Measurements from ENCODE around the gene VAMP3. TPM values are rescaled to one million over a fixed set of nuclear protein-coding genes. Genes with fewer than 3 reads are reported as not detected.

The VAMP3 gene
- total RNA-seq, 1 donor from 2014 or later, result 154 TPM

GRCh38 chr1:7729761-7730160 lies 41.3 kb upstream of the VAMP3 start:
- no peak for TF ChIP-seq EZH2 (IDR thresholded peaks at IDR 0.05; ENCODE audit: insufficient read depth, low read length)
- FAIRE-seq, result no peak
- no peak overlapping the region for H3K9ac ChIP-seq (ENCODE audit: low read length)

GRCh38 chr1:7732331-7732730 lies 38.8 kb upstream of the VAMP3 start:
- peaks cover 2% of the 10 kb centered on the region for H3K9me3 Mint-ChIP-seq (ENCODE audit: unreplicated experiment)
- H3K9me3 ChIP-seq (ENCODE audit: insufficient read depth, low read depth, low read length), result no peaks in the 10 kb centered on the region
- peaks cover 5% of the 10 kb centered on the region for H3K36me3 Mint-ChIP-seq (ENCODE audit: low read depth, unreplicated experiment)
- DNase-seq (ENCODE audit: low read depth) (no peak), FAIRE-seq (no peak)
- H3K79me2 ChIP-seq (ENCODE audit: insufficient read depth, low read length), result no peaks in the 10 kb centered on the region
- H2AFZ ChIP-seq (ENCODE audit: low read depth, low read length), result no peak overlapping the region
- TF ChIP-seq EZH2 (IDR thresholded peaks at IDR 0.05; ENCODE audit: insufficient read depth, low read length), result no peak
- TF ChIP-seq, protein P1, sequence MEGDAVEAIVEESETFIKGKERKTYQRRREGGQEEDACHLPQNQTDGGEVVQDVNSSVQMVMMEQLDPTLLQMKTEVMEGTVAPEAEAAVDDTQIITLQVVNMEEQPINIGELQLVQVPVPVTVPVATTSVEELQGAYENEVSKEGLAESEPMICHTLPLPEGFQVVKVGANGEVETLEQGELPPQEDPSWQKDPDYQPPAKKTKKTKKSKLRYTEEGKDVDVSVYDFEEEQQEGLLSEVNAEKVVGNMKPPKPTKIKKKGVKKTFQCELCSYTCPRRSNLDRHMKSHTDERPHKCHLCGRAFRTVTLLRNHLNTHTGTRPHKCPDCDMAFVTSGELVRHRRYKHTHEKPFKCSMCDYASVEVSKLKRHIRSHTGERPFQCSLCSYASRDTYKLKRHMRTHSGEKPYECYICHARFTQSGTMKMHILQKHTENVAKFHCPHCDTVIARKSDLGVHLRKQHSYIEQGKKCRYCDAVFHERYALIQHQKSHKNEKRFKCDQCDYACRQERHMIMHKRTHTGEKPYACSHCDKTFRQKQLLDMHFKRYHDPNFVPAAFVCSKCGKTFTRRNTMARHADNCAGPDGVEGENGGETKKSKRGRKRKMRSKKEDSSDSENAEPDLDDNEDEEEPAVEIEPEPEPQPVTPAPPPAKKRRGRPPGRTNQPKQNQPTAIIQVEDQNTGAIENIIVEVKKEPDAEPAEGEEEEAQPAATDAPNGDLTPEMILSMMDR (IDR thresholded peaks at IDR 0.05; ENCODE audit: insufficient read depth, low read depth, low read length), result no peak
- H3K4me3 Mint-ChIP-seq (ENCODE audit: unreplicated experiment), result no peak overlapping the region
- no peak overlapping the region for H3K4me3 ChIP-seq (ENCODE audit: insufficient read depth, low read depth, low read length)
- no peaks in the 10 kb centered on the region for H3K4me1 Mint-ChIP-seq (ENCODE audit: low read depth, unreplicated experiment)
- H3K27ac ChIP-seq (ENCODE audit: low read depth, low read length), result no peak overlapping the region
- no peaks in the 10 kb centered on the region for H3K4me1 ChIP-seq (ENCODE audit: insufficient read depth, low read length)
- no peaks in the 10 kb centered on the region for H4K20me1 ChIP-seq (ENCODE audit: insufficient read depth, low read length)
- no peak overlapping the region for H3K4me2 ChIP-seq (ENCODE audit: low read length)
- no peaks in the 10 kb centered on the region for H3K27me3 Mint-ChIP-seq (ENCODE audit: low read depth, unreplicated experiment)
- no peak overlapping the region for H3K9ac ChIP-seq (ENCODE audit: low read length)
- no peaks in the 10 kb centered on the region for H3K36me3 ChIP-seq (ENCODE audit: insufficient read depth, low read length)
- H3K27ac Mint-ChIP-seq (ENCODE audit: unreplicated experiment), result no peak overlapping the region
- no peaks in the 10 kb centered on the region for H3K27me3 ChIP-seq (ENCODE audit: insufficient read depth, low read length)

More at GRCh38 chr1:7729761-7730160, 41.3 kb upstream of the VAMP3 start:
- Histone ChIP-seq H3K4me2 (ENCODE audit: low read length) (no peak overlapping the region), H3K27me3 (ENCODE audit: insufficient read depth, low read length) (no peaks in the 10 kb centered on the region), H3K36me3 (ENCODE audit: insufficient read depth, low read length) (no peaks in the 10 kb centered on the region), H4K20me1 (ENCODE audit: insufficient read depth, low read length) (no peaks in the 10 kb centered on the region), H3K4me3 (ENCODE audit: insufficient read depth, low read depth, low read length) (no peak overlapping the region), H3K4me1 (ENCODE audit: insufficient read depth, low read length) (no peaks in the 10 kb centered on the region), H3K9me3 (ENCODE audit: insufficient read depth, low read depth, low read length) (no peaks in the 10 kb centered on the region), H3K79me2 (ENCODE audit: insufficient read depth, low read length) (no peaks in the 10 kb centered on the region), H2AFZ (ENCODE audit: low read depth, low read length) (no peak overlapping the region), H3K27ac (ENCODE audit: low read depth, low read length) (no peak overlapping the region)
- DNase-seq (ENCODE audit: low read depth), result no peak
- no peak overlapping the region for H3K27ac Mint-ChIP-seq (ENCODE audit: unreplicated experiment)
- H3K27me3 Mint-ChIP-seq (ENCODE audit: low read depth, unreplicated experiment), result no peaks in the 10 kb centered on the region
- H3K4me1 Mint-ChIP-seq (ENCODE audit: low read depth, unreplicated experiment), result no peaks in the 10 kb centered on the region
- no peaks in the 10 kb centered on the region for H3K36me3 Mint-ChIP-seq (ENCODE audit: low read depth, unreplicated experiment)
- peaks cover 2% of the 10 kb centered on the region for H3K9me3 Mint-ChIP-seq (ENCODE audit: unreplicated experiment)
- H3K4me3 Mint-ChIP-seq (ENCODE audit: unreplicated experiment), result no peak overlapping the region

GRCh38 chr1:7733276-7733675 lies 37.8 kb upstream of the VAMP3 start:
- H3K27me3 Mint-ChIP-seq (ENCODE audit: low read depth, unreplicated experiment), result no peaks in the 10 kb centered on the region
- no peak for FAIRE-seq

More at GRCh38 chr1:7733276-7733675, 37.8 kb upstream of the VAMP3 start:
- Mint-ChIP-seq H3K9me3 (ENCODE audit: unreplicated experiment) (peaks cover 2% of the 10 kb centered on the region), H3K4me3 (ENCODE audit: unreplicated experiment) (no peak overlapping the region), H3K4me1 (ENCODE audit: low read depth, unreplicated experiment) (no peaks in the 10 kb centered on the region), H3K36me3 (ENCODE audit: low read depth, unreplicated experiment) (peaks cover 13% of the 10 kb centered on the region), H3K27ac (ENCODE audit: unreplicated experiment) (no peak overlapping the region)
- no peaks in the 10 kb centered on the region for H3K79me2 ChIP-seq (ENCODE audit: insufficient read depth, low read length)
- H3K36me3 ChIP-seq (ENCODE audit: insufficient read depth, low read length), result no peaks in the 10 kb centered on the region
- no peaks in the 10 kb centered on the region for H3K9me3 ChIP-seq (ENCODE audit: insufficient read depth, low read depth, low read length)
- H3K27ac ChIP-seq (ENCODE audit: low read depth, low read length), result no peak overlapping the region
- H3K27me3 ChIP-seq (ENCODE audit: insufficient read depth, low read length), result no peaks in the 10 kb centered on the region
- H3K9ac ChIP-seq (ENCODE audit: low read length), result no peak overlapping the region
- no peak for DNase-seq (ENCODE audit: low read depth)
- H4K20me1 ChIP-seq (ENCODE audit: insufficient read depth, low read length), result no peaks in the 10 kb centered on the region
- TF ChIP-seq, protein P1 (IDR thresholded peaks at IDR 0.05; ENCODE audit: insufficient read depth, low read depth, low read length), result no peak
- no peak for TF ChIP-seq EZH2 (IDR thresholded peaks at IDR 0.05; ENCODE audit: insufficient read depth, low read length)
- no peak overlapping the region for H3K4me2 ChIP-seq (ENCODE audit: low read length)
- H3K4me1 ChIP-seq (ENCODE audit: insufficient read depth, low read length), result no peaks in the 10 kb centered on the region
- no peak overlapping the region for H3K4me3 ChIP-seq (ENCODE audit: insufficient read depth, low read depth, low read length)
- H2AFZ ChIP-seq (ENCODE audit: low read depth, low read length), result no peak overlapping the region

All from astrocyte (in vitro differentiated cells and primary cell).